HG03460 (cell line): ENCODE measurements around the gene RGS3.
"Not testable (repeated sequence)": the region's sequence is repeated elsewhere in the genome, so short reads cannot be mapped to it uniquely, and the experiment has no call there.

Source experiments
- ATAC-seq: cut with Tn5 transposase; IDR thresholded peaks from one replicate; pipeline ENCODE4 v1.9.1; 2021; ENCODE audit not compliant: unreplicated experiment

Gene RGS3

GRCh38 chr9:113463418-113464285, at the start of gene RGS3:
RGS3 (plus strand) TSS chr9:113463727; CDS start chr9:113463803, 76 bp downstream.
- no peak for ATAC-seq

GRCh38 chr9:113416149-113416721, 47.3 kb upstream of the RGS3 start:
- peak; percentile 97 for ATAC-seq

- ATAC-seq, result no peak
Measured at GRCh38 chr9:113417370-113417769, 46.2 kb upstream of the RGS3 start.

GRCh38 chr9:113421726-113422125, 41.8 kb upstream of the RGS3 start:
- no peak for ATAC-seq

GRCh38 chr9:113425072-113425471, 38.5 kb upstream of the RGS3 start:
- no peak for ATAC-seq

- no peak for ATAC-seq
Measured at GRCh38 chr9:113426701-113427100, 36.8 kb upstream of the RGS3 start.

GRCh38 chr9:113427629-113428028, 35.9 kb upstream of the RGS3 start:
- ATAC-seq, result no peak

GRCh38 chr9:113428062-113428615, 35.4 kb upstream of the RGS3 start:
- no peak for ATAC-seq

- ATAC-seq, result no peak
Measured at GRCh38 chr9:113431191-113431590, 32.3 kb upstream of the RGS3 start.

- ATAC-seq, result no peak
Measured at GRCh38 chr9:113436728-113437515, 26.6 kb upstream of the RGS3 start.

GRCh38 chr9:113437716-113438115, 25.8 kb upstream of the RGS3 start:
- not testable (repeated sequence) for ATAC-seq

GRCh38 chr9:113444736-113445135, 18.8 kb upstream of the RGS3 start:
- no peak for ATAC-seq

- ATAC-seq, result no peak
Measured at GRCh38 chr9:113446323-113446740, 17.2 kb upstream of the RGS3 start.

GRCh38 chr9:113449376-113449775, 14.2 kb upstream of the RGS3 start:
- ATAC-seq, result no peak

GRCh38 chr9:113452113-113452605, 11.4 kb upstream of the RGS3 start:
- no peak for ATAC-seq

- no peak for ATAC-seq
Measured at GRCh38 chr9:113454914-113455761, 8.4 kb upstream of the RGS3 start.

GRCh38 chr9:113456235-113456634, 7.3 kb upstream of the RGS3 start:
- ATAC-seq, result no peak

- ATAC-seq, result no peak
Measured at GRCh38 chr9:113461285-113461684, 2.2 kb upstream of the RGS3 start.

- ATAC-seq, result no peak
Measured at GRCh38 chr9:113461943-113462342, 1.6 kb upstream of the RGS3 start.

GRCh38 chr9:113462781-113463286, 693 bp upstream of the RGS3 start:
- ATAC-seq, result no peak
